ENCODE measurements around the gene TAS2R41. TPM values are rescaled to one million over a fixed set of nuclear protein-coding genes. Genes with fewer than 3 reads are reported as not detected.

TAS2R41 gene
- total RNA-seq, 6 donors from 2014 or later: 0.46 to 0.54 TPM; not detected in 4

- H3K9me3 ChIP-seq: no peaks in the 10 kb centered on the region
- H3K27ac ChIP-seq: no peak overlapping the region
- 77 to 78% methylated on average over 4 of the region's 4 CpGs for WGBS, 2 donors
- no peak for DNase-seq
- H3K4me3 ChIP-seq: no peak overlapping the region
- ATAC-seq (ENCODE audit: low FRiP score in 2 of 2): no peak
- H3K36me3 ChIP-seq: no peaks in the 10 kb centered on the region
- TF ChIP-seq EP300 (IDR thresholded peaks at IDR 0.05) (no peak), POLR2A (IDR thresholded peaks at IDR 0.05) (no peak), POLR2AphosphoS5 (IDR thresholded peaks at IDR 0.05) (no peak)
- TF ChIP-seq, protein P1, sequence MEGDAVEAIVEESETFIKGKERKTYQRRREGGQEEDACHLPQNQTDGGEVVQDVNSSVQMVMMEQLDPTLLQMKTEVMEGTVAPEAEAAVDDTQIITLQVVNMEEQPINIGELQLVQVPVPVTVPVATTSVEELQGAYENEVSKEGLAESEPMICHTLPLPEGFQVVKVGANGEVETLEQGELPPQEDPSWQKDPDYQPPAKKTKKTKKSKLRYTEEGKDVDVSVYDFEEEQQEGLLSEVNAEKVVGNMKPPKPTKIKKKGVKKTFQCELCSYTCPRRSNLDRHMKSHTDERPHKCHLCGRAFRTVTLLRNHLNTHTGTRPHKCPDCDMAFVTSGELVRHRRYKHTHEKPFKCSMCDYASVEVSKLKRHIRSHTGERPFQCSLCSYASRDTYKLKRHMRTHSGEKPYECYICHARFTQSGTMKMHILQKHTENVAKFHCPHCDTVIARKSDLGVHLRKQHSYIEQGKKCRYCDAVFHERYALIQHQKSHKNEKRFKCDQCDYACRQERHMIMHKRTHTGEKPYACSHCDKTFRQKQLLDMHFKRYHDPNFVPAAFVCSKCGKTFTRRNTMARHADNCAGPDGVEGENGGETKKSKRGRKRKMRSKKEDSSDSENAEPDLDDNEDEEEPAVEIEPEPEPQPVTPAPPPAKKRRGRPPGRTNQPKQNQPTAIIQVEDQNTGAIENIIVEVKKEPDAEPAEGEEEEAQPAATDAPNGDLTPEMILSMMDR (IDR thresholded peaks at IDR 0.05): no peak
- peaks cover 8 to 27% (median 15%) of the 10 kb centered on the region in 4 donors for H3K4me1 ChIP-seq
- H3K27me3 ChIP-seq: no peaks in the 10 kb centered on the region
Measured at GRCh38 chr7:143497008-143497795, 19.5 kb downstream of the TAS2R41 start.

DNA sequence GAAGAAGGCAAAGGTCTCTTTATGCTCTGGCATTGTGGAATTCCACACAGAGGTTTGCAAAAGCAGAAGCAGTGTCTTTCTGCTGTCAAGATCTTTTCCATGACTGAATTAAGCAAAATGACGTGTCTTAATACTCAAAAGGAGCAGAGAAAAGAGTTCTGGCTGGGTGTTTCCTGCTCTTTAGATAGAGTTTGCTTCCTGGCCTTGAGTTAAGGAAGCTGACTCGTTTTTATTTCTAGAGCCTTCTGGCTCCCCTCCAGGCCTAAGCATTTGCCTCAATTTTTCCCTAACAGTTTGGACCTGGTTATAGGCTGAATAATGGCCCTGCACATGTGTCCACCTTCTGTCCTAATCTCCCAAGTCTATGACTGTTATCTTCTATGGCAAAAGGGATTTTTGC is 21.6 kb downstream of the TAS2R41 start:
- peaks cover 7 to 20% (median 11%) of the 10 kb centered on the region in 4 donors for H3K4me1 ChIP-seq
- H3K27ac ChIP-seq: peak overlapping the region; percentile 28 to 83 (median 60)
- no peaks in the 10 kb centered on the region for H3K36me3 ChIP-seq
- no peaks in the 10 kb centered on the region for H3K9me3 ChIP-seq
- H3K4me3 ChIP-seq: no peak overlapping the region
- WGBS, 2 donors: 7 to 10% methylated on average over 2 of the region's 2 CpGs
- no peaks in the 10 kb centered on the region for H3K27me3 ChIP-seq
- no peak for DNase-seq
- no peak for TF ChIP-seq EP300 (IDR thresholded peaks at IDR 0.05)
- TF ChIP-seq POLR2A (IDR thresholded peaks at IDR 0.05): no peak
- TF ChIP-seq, protein P1 (IDR thresholded peaks at IDR 0.05): no peak
- TF ChIP-seq POLR2AphosphoS5 (IDR thresholded peaks at IDR 0.05): no peak
- ATAC-seq (ENCODE audit: low FRiP score in 2 of 2): peak; percentile 43 to 79

GRCh38 chr7:143499743-143500348 is 22.2 kb downstream of the TAS2R41 start:
- Histone ChIP-seq H3K9me3 (no peaks in the 10 kb centered on the region), H3K36me3 (no peaks in the 10 kb centered on the region), H3K4me1 (peaks cover 7 to 20% (median 11%) of the 10 kb centered on the region in 4 donors), H3K27me3 (no peaks in the 10 kb centered on the region), H3K4me3 (no peak overlapping the region), H3K27ac (peak overlapping the region; percentile 28 to 83 (median 60))
- no peak for DNase-seq
- ATAC-seq (ENCODE audit: low FRiP score in 2 of 2): no peak
- 63 to 65% methylated on average over 8 of the region's 8 CpGs for WGBS, 2 donors
- TF ChIP-seq POLR2AphosphoS5 (IDR thresholded peaks at IDR 0.05): no peak
- TF ChIP-seq POLR2A (IDR thresholded peaks at IDR 0.05): no peak
- TF ChIP-seq, protein P1 (IDR thresholded peaks at IDR 0.05): no peak
- no peak for TF ChIP-seq EP300 (IDR thresholded peaks at IDR 0.05)

GRCh38 chr7:143503261-143503660 is 25.6 kb downstream of the TAS2R41 start:
- no peaks in the 10 kb centered on the region for H3K36me3 ChIP-seq
- no peak overlapping the region for H3K4me3 ChIP-seq
- ATAC-seq (ENCODE audit: low FRiP score in 2 of 2): no peak
- no peaks in the 10 kb centered on the region for H3K27me3 ChIP-seq
- peaks cover 7 to 20% (median 11%) of the 10 kb centered on the region in 4 donors for H3K4me1 ChIP-seq
- TF ChIP-seq POLR2A (IDR thresholded peaks at IDR 0.05) (no peak), POLR2AphosphoS5 (IDR thresholded peaks at IDR 0.05) (no peak)
- TF ChIP-seq, protein P1 (IDR thresholded peaks at IDR 0.05): no peak
- H3K27ac ChIP-seq: no peak overlapping the region
- no peak for DNase-seq
- WGBS, 2 donors: 66 to 79% methylated on average over 2 of the region's 2 CpGs
- H3K9me3 ChIP-seq: no peaks in the 10 kb centered on the region
